GM12874 (cell line): ENCODE results near the gene MCM9.

ENCODE experiments used
- TF ChIP-seq, protein P1 (sequence below): IDR thresholded peaks from 2 replicates; pipeline ENCODE4 v1.5.1; 2011; ENCODE audit warnings: low read depth, mild to moderate bottlenecking, control low read depth, low read length, moderate library complexity; ENCODE audit not compliant: insufficient read depth

The MCM9 gene

GRCh38 chr6:118893064-118893806 lies 41.7 kb downstream of the MCM9 start:
- TF ChIP-seq, protein P1, sequence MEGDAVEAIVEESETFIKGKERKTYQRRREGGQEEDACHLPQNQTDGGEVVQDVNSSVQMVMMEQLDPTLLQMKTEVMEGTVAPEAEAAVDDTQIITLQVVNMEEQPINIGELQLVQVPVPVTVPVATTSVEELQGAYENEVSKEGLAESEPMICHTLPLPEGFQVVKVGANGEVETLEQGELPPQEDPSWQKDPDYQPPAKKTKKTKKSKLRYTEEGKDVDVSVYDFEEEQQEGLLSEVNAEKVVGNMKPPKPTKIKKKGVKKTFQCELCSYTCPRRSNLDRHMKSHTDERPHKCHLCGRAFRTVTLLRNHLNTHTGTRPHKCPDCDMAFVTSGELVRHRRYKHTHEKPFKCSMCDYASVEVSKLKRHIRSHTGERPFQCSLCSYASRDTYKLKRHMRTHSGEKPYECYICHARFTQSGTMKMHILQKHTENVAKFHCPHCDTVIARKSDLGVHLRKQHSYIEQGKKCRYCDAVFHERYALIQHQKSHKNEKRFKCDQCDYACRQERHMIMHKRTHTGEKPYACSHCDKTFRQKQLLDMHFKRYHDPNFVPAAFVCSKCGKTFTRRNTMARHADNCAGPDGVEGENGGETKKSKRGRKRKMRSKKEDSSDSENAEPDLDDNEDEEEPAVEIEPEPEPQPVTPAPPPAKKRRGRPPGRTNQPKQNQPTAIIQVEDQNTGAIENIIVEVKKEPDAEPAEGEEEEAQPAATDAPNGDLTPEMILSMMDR = no peak

DNA sequence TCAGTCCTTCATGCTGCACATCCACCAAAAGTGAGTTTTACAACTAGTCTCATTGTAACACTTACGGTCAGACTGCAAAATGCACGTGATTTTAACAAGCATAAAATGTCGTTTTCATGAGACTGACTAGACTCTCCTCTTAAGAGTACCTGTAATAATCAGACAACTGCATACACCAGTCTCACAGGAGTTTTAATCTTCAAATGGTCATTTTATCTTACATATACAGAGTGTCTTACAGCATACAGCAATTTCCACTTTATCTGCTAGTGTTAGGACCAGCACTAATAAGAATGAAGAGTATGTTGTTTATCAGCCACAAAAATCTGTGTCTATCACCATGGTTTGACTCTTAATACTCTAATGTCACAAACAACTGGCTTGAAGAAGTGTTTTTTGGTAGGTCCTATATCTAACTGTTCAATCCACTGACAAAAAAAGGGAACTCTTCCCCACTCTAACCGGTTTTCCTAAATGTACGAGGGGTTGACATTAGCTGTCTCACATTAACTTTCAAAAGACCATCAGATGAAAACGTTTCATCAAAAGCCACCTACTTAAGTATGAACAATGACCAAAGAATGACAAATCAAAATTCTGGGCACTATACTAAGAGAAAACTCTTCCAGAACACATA lies 42.5 kb downstream of the MCM9 start:
- TF ChIP-seq, protein P1 = no peak

GRCh38 chr6:118890997-118891790 lies 43.8 kb downstream of the MCM9 start:
- TF ChIP-seq, protein P1 = no peak

DNA sequence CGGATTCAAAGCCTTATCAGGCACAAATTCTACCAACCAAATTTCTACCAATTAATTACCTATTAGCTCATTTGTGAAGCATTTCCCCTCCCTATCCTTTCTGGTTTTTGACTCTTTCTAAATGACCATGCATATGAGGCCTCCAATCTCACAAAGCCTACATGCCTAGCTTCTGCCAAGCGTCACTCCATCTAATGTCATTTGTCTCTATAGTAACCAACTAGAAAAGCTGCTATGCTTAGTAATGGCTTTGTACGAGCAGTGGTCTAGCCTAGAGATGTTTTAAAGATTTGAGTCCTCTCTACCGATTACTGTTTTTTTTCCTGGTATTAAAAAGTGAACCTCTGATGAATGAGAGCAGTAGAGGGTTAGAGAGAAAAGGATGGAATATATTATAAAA lies 45.8 kb downstream of the MCM9 start:
- TF ChIP-seq, protein P1 = no peak

- TF ChIP-seq, protein P1 = no peak
These were observed 48.3 kb downstream of the MCM9 start for GRCh38 chr6:118886641-118887040.

GRCh38 chr6:118882314-118882905 lies 52.5 kb downstream of the MCM9 start:
- TF ChIP-seq, protein P1 = no peak
